Measurements from ENCODE around the gene NPAS4.
"Not testable (repeated sequence)": the region's sequence is repeated elsewhere in the genome, so short reads cannot be mapped to it uniquely, and the experiment has no call there.

NPAS4 gene

DNA sequence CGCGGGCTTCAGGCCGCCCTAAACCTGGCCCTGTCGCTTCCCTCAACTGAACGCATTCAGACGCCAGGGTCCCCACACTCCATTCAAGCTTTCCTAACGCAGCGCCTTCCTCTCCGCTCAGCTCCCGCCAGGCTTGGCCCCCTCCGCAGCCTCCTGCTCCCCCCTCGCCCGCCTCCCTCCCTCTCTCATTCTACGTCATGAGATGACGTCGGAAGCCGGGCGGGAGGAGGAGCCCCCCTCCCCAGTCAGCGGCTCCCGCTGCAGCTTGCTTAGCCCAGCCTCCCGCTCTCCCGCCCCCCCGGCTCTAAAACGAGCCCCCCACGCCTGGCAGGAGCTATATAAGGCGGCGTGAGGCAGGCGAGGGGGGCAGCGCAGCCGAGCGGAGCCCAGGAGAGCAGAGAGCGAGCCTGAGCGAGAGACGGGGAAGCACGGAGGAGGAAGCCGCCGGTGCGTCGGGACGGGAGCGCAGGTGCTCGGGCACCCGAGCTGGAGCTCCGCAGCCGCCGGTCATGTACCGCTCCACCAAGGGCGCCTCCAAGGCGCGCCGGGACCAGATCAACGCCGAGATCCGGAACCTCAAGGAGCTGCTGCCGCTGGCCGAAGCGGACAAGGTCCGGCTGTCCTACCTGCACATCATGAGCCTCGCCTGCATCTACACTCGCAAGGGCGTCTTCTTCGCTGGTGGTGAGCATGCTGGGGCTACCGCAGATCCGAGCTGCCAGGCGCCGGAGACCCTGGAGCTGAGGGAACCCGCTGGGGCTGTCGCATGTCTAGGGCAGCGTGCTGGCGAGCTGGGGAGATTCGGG lies at the start of gene NPAS4:
Gene NPAS4, plus strand, starts transcription at position 365 of the 806 bp plus-strand sequence. Its CDS starts 145 bp downstream, at position 510.
- DNase-seq = no peak

DNA sequence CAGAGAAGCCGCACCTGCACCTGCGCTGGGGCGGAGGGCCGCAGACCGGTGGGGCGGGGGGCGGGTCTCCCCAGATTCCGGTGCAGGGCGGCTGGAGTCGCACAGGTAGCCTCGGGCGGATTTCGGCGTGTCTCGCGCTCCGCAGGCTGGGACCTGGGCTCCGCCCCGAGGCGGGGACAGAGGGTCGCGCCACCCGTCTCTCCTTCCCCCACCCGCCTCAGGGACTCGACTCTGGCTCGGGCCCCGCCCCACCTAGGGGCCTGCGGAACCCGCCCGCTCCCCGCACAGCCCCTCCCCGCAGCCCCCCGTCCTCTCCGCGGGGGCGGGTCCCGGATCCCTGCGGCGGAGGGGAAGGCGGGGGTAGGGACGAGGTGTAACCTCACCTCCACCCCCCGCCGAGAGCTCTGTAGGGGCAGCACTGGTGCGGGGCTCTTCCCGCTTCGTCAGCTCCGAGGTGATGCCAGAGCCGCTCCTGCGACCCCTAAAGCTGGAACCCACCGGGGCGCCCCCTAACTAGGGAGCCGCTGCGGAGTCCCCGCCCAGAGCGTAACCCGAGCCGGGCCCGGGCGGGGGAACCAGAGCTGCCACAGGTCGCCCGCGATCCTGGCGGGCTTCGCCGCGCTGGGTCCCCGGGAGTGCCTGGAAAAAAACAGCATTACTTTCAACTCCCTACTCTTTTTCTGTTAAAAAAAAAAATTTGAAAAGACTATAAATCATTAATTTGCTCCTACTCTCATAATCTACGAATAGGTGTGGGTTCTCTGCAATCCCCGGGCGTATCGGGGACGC lies 49.0 kb upstream of the NPAS4 start, which contains the start of gene SLC29A2:
Gene SLC29A2, minus strand, starts transcription at position 134 of the 789 bp plus-strand sequence. CDS start 169 bp downstream, outside the sequence.
- peak; percentile 59 for DNase-seq

DNA sequence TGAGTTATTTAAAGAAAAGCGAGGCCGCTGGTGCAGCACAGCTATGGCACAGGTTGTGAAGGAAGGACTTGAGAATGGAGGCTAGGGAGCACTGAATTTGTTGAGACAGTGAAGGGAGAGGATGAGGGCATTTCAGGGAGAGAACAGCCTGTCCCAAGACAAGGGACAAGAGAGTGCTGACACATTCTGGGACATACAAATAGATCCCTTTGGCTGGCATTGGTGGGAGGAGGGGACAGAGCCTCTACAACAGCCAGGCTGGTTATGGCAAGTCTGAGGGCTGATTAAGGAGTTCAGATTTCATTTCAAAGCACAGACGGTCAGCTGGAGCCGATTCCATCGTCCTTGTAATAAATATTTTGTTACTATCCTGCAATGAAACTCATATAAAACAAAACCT lies 47.6 kb upstream of the NPAS4 start:
- no peak for DNase-seq

DNA sequence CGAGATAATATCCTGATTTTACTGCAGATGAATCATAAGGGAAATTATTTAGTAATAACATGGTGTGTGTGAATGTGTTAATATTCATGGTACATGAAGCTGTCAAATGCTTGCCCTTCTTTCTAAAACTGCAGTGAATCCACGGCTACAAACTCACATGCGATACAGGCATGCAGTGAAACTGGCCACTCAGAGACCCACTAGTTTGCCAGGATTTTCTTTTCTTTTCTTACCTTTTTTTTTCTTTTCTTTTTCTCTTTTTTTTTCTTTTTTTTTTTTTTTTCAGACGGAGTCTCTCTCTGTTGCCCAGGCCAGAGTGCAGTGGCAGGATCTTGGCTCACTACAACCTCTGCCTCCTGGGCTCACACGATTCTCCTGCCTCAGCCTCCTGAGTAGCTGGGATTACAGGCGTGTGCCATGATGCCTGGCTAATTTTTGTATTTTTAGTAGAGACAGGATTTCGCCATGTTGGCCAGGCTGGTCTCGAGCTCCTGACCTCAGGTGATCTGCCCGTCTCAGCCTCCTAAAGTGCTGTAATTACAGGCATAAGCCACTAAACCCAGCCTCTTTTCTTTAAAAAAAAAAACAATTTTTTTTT lies 47.0 kb upstream of the NPAS4 start:
- DNase-seq = not testable (repeated sequence)

DNA sequence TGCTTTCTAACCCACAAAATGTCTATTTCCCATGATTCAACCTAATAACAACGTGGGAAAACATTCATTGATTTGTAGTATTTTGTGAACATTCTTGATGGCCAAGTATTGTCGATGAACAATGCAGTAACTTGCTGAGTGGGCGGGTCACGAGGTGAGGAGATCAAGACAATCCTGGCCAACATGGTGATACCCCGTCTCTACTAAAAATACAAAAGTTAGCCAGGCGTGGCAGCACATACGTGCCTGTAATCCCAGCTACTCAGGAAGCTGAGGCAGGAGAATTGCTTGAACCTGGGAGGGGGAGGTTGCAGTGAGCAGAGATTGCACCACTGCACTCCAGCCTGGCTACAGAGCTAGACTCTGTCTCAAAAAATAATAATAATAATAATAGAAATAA lies 40.6 kb upstream of the NPAS4 start:
- not testable (repeated sequence) for DNase-seq

DNA sequence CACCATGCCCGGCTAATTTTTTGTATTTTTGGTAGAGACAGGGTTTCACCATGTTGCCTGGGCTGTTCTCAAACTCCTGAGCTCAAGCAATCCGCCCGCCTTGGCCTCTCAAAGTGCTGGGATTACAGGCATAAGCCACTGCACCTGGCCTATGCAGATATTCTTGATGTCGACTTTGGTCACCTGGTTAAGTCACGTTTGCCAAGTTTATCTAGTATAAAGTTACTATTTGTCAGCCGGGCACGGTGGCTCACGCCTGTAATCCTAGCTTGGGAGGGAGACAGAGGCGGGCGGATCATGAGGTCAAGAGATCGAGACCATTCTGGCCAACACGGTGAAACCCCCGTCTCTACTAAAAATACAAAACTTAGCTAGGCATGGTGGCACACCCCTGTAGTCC lies 36.5 kb upstream of the NPAS4 start:
- not testable (repeated sequence) for DNase-seq

DNA sequence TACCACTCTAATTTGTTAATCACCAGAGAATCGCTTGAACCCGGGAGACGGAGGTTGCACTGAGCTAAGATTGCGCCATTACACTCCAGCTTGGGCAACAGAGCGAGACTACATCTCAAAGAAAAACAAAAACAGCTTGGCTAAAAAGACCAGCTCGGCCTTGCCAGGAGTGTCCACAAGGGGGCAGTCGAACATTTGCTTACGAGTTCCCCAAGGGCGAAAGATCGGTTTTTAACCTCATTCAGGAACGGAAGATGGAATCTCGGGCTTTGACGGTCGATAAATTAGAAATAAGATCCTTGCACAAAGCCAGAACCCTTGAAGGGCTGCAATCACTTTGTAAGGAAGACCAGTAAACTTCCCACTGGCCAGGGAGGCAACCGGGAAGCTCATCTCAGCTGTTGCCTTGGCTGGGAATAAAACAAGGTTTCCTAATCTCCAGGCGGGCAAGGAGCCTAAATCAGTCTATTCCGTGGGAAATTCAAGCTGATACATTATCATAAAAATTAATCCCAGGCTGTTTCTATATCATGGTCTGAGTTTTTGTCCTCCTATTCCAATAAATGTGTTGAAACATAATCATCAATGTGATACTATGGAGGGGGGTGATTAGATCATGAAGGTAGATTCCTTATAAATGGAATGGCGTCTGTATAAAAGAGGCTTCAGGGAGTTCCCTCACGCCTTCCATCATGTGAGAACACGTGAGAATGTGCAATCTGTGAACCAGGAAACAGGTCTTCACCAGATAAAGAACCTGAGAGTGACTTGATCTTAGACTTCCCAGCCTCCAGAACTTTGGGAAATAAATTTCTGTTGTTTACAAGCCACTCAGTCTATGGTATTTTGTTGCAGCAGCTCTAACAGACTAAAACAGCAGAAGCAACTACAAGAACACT lies 34.4 kb upstream of the NPAS4 start:
- DNase-seq = peak; percentile 16

DNA sequence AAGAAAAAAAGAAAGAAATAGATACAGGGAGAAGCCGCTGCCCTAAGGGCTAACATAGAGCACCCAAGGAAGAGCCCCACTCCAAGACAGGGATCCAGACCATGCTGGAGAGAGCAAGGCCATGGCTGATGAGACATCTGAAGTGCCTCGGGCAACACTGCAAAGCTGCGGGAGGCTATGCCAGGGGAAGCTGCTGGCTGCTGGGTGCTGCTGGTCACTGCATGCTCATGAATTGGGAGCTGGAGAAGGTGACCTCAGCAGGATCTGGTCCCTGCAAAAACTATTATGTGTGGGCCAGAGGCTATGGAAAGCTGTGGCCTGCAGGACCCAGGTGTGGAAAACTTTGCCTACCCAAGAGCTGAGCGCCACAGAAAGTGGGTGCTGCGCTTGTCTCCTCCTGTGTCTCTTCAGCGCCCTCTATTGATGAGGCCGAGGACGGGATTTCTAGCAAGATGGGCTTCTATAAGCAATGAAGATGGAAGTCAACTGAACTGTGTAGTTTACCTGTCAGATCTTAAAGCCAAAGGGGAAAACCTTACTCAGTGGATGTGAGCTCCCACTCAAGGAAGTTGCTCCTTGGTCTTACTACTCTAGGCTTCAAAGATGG lies 32.0 kb upstream of the NPAS4 start:
- peak; percentile 5 for DNase-seq

DNA sequence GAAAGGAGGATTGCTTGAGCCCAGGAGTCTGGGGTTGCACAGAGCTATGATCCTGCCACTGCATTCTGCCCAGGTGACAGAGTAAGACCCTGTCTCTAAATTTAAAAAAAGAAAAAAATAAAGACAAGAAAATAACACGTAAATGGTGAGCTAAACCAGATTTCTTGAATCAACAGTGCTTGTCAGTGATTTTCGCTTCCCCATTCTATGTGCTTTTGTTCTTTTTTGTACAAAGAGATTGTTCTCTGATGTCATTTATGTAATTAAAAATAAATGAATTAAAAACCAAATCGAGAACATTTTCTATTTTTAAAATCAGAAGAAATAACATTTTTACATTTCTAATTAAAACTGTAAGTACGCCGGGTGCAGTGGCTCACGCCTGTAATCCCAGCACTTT lies 29.5 kb upstream of the NPAS4 start:
- DNase-seq = no peak

DNA sequence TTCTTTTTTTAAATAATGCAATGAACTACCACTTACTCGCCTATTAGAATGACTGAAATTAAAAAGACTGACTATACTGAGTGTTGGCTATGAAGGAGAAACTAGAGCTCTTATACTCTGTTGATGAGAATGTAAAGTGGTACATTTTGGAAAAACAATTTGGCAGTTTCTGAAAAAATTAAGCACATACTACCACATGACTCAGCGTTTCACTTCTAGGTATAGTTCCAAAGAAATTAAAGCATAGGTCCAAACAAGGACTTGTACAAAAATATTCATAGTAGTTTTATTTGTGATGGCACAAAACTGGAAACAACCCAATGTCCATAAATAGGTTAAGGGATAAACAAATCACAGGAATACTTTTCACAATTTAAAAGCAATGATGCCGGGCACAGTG lies 26.9 kb upstream of the NPAS4 start:
- no peak for DNase-seq

DNA sequence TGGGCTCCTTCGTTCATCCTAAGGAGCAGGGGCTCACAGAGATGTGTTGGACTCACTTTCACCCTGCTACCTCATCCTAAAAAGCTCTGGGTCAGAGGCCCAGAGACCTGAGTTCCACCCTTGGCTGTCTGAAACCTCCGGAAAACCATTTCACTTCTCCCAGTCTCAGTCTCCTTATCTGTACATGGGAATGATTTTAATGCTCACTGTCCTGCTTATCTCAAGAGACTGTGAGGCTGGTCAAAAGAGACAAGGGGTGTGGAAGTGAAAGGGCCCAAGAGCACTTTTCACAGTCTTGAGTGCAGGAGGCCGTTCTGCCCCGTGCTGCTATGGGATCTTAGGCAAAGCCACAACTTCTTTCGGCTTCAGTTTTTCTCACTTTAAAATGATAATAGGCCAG lies 13.2 kb upstream of the NPAS4 start:
- no peak for DNase-seq

DNA sequence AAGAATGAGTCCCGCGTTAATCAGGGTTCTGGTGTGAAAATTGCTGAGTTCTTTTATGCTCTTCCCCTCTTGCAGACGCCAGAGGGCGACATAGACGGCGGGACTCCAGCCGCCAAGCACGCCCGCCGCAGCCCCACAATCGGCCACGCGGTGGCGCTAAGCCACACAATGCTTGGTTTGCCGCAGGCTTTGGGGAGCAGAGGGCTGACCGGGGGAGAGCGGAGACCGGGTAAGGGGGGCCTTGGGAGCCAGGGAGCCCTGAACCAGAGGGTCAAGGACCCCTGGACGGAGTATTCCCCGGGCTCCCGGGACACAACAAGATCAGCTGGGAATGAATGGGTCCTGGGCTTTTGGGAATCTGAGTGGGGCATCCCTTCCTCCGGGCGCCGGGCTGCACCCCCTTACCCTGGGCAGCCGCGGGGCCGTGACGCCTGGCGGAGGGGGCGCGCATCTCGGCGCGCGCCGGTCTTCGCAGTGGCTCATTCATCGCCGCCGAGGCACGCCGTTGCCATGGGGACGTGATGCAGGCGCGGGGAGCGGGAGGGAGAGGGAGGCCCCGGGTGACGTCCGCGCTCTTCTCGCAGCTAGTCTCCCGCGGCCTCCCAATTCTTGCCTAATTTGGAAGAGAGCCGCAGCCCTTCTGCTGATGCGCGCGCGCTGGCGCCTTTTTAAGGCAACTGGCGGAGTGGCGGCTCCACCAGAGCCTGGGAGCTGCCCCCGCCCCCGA lies 12.2 kb upstream of the NPAS4 start:
- DNase-seq = peak; percentile 47

DNA sequence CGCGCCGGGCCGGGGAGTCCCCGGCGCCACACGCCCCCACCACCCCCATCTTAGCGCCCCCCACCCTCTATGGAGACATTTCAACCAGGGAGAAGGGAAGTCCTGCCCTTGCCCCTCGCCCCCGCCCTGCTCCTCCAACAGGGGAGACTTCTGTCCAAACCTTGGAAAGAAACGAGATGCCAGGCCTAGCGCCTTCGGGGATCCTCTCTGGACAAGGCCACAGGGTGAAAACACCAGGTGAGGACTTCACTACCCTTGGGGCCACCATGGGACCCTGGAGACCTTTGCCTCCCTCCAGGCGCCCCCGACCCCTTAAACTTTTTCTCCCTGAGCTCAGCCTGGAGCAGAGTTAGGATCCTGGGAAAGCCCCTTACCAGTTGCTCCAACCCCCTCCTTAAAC lies 11.6 kb upstream of the NPAS4 start:
- DNase-seq = no peak

DNA sequence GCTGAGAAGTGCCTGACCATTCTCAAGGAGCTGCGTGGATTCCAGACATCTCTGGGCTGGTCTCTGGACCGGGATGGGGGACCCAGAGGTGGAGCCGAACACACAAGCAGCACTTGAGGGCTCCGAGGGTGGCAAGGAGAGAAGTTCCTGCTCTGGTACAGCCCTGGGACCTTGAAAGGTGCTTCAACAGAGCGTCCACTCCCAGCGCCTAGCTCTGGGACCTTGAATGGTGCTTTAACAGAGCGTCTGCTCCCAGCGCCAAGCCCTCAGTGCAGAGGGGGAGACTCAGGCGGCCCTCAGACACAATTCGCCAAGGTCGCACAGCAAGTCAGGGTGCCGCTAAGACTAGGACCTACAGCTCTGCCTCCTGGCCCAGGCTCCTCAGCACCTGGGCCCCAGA lies 10.6 kb upstream of the NPAS4 start:
- no peak for DNase-seq

DNA sequence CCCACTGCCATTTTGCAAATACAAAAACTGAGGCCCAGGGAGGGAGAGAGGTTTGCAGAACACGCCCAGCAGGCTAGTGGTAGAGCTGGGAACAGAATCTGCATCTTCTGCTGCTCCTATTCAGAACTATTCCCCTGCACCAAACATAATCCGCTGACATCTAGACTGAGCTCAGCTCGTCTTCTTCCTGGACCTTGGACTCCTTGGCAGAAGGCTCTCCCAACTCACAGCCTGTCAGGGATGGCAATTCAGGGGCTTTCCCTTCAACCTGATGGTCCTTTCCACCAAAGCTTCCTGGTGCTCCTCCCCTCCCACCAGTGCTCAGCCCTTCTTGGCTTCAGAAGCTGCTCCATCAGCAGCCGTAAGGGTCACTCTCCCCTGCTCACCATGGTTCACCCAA lies 9.5 kb upstream of the NPAS4 start:
- no peak for DNase-seq

DNA sequence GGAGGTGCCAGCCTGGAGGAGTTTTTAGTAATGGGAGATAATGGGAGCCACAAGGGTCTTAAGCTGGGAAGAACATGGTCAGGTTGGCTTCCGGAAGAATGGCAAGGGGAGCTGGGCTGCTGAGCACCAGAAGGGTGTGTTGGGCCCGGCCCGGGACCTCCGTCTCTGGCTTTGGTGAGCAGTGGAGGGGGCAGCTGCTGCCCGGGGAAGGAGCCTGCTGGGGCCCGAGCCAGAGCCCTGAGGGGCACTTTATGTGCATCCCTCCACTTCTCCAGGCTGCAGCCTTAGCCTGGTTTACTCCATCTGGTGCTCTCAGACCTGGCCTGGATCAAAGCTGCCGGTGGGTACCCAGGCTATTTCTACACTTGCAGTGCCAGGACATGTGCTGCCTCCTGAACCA lies 8.7 kb upstream of the NPAS4 start:
- no peak for DNase-seq

DNA sequence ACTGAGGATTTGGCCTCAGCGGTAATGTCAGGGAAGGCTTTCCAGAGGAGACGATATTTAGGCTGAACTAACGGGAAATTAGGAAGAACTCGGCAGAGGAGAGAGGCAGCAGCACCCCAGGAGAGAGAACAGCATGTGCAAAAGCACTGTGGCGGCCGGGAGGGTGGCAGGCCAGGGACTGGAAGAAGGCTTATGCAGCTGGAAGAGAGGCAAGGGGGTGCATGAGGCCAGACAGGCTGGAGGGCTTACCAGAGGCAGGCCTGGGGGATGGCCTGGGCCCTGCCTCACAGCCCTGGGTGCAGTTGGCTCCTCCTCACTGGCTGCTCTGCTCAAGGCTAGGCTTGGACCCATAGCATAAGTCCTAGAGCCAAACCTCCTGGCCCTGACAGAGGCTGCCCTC lies 7.7 kb upstream of the NPAS4 start:
- DNase-seq = no peak

DNA sequence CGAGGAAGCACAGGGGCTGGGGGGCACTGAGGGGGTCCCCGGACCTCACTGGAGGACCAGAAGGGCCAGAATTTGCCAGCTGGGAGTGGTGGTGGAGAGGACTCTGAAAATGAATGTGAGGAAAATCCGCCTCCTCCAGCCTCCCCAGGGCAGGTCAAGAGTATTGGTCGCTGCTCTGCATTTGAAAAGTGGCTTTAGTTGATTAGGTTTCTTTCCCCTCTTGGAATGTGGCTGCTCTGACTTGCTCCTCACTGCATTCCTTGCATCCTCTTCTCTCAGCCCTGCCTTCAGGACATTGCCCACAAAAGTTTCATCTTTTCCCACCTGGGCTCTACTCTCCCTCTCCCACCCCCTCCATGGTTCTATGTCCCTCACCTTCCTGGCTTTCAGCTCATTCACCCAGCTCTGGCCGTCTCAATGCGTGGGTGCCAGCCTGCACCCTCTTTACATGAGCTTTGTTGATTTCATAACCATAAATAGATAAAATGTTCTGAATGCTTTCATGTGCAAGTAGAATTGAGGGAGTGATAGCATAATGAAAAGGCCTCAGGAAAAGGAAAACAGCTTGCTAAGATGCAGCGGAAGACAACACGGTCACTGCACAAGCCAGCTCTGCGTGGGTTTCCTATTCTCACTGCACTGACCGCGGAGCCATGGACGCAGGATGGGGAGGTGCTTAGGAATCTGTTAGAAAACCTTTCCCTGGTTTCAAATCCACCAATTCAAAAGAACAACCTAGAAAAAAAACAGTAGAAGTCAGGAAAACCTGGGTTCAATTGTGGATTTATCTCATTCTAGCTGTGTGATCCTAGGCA lies 6.5 kb upstream of the NPAS4 start:
- DNase-seq = no peak

DNA sequence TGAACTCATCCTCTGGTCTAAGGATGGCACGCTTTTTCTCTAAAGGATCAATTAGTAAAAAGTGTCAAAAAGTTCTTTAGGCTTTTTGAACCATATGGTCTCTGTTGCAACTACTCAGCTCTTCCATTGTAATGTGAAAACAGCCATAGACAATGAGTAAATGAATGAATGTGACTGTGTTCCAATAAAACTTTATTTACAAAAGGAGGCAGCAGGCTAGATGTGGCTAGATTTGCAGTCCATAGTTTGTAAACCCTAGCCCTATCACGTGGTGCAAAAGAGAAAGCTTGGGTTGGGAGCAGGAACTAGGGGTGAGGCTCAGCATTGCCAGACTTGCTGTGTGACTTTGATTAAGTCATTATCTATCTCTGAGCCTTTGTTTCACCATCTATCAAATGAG lies 5.4 kb upstream of the NPAS4 start:
- DNase-seq = no peak

DNA sequence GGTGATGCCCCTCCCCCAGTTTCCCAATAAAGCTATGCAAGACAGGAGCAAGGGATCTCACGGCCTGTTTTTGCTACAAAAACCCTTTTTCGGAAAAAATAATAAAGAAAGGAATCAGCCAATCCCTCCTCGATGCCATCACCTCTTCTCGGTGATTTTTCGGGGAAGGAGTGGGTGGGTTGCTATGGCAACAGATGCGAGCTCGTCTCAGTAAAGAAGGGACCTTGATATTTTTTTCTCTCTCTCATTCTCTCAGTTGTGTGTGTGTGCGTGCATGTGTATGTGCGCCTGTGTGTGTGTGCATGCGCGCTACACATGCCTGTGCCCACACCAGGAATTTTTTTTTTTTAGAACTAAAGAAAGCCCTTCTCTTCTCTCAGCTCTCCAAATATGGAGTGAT lies 3.8 kb upstream of the NPAS4 start:
- no peak for DNase-seq
